NCI-H82 treated with DMSO at 0.1 percent for 48 hours (cell line): ENCODE data around the gene UVSSA.
"Not testable (repeated sequence)": the region's sequence is repeated elsewhere in the genome, so short reads cannot be mapped to it uniquely, and the experiment has no call there.

Source experiments
- DNase-seq: peaks from one replicate; lab custom pipeline; 2025; ENCODE audit not compliant: unreplicated experiment; lab: John Stamatoyannopoulos, UW

Gene UVSSA

DNA sequence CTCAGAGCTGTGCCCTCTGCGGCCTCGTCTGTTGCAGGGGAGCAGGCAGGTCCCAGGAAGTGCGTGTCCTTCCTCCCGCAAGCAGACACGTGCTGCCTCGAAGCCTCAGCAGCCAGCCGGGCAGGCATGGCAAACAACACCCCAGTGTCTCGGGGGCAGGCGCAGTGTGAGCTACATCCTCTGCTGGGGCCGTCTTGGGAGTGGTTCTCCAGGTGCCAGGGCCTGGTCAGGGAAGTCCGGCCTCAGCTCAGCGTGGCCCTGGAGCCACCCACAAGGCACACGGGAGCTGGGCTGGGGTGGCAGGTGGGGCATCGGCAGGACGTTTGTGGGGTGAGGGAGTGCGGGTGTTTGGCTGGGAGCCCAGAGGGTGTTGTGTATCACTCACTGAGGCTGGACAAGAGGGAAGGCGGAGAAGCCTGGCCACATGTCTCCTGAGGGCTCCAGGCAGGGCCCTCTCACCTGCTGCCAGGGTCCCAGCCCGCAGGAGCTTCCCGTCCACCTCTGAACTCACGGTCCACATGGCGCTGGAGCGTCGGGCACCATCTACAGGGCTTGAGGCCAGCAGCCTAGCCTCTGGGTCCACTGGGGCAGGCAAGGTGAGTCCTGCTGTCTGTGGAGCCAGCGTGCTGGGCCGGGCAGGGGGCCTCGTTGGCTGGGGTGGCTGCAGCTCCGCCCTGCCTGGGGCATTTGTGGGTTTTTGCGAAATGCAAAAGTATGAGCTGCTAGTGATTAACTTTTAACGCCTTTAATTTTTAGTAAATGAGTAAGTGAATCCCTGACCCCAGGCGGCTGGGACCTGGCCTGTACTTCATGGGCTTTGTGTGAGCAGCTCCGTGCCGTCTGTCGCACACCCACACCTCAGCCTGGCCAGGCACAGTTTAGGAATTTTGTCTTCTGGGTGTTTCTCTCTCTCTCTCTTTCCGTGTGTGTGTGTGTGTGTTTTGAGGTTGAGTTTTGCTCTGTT lies 17.3 kb upstream of the UVSSA start:
- no peak for DNase-seq

DNA sequence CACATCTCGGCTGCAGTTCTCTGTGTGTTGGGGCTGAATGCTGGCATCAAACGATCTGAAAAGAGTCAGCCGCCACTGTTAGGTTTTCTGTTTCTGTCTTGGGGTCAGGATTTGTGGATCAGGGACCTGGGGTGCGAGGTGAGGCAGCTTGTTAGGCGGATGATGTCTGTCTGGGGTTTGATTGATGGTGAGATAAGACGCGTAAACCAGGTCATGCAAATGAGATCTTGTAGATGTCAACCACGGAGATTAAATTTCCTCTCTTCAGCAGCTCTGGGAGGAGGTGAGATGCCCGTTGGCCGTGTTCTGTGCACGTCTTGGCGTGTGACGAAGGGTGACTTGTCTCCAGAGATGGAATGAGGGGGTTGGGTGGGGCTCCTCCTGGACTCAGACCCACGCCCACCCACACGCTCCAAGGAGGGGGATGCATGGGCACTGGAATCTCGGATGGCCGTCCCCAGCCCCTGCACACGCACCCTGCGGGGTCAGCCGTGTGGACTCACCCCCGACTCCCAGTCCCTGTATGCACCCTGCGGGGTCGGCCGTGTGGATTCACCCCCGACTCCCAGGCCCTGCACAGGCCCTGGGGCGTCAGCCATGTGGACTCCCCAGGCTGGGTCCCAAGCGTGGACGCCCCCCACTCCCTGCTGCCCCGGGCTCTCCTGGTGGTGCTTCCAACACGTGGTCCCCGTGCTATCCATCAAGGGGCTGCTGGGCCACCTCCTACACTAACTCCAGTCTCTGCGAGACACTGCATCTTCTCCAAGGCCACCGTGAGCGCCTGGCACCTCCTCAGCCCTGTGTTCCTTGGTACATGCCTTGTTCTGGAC lies 16.0 kb upstream of the UVSSA start:
- no peak for DNase-seq

- no peak for DNase-seq
Observed at GRCh38 chr4:1331591-1332353, 15.2 kb upstream of the UVSSA start.

DNA sequence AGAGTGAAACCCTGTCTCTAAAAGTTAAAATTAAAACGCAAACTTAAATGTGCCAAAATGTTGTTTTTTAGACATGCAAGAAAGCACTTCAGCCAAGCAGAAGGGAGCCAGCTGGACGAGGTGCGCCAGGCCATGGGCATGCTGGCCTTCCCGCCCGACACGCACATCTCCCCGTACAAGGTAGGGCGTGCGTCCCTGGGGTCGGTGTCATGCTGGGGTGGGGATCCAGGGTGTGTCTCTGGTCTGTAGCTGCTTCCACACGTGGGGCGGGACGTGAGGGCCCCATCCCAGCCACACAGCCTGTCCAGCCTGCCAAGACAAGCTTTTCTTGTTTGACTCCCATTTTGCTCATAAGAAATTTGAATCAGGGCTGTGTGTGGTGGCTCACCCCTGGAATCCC lies 14.3 kb upstream of the UVSSA start:
- no peak for DNase-seq

DNA sequence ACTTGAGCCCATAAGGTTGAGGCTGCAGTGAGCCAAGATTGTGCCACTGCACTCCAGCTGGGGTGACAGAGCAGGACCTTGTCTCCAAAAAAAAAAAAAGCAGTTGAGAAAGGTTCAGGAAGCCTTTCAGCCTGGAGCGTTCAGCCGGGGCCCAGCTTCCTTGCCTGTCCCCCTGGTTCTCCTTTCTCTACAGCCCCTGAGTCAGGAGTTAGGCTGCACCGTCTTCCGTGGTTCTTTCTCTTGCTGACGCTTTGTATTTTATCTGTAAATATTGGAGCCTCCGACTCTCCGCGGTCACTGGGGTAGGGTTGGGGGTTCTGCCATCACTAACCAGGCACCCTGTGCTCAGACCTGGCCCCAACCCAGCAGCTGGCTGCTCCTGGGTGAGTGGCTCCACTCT lies 13.8 kb upstream of the UVSSA start:
- no peak for DNase-seq

DNA sequence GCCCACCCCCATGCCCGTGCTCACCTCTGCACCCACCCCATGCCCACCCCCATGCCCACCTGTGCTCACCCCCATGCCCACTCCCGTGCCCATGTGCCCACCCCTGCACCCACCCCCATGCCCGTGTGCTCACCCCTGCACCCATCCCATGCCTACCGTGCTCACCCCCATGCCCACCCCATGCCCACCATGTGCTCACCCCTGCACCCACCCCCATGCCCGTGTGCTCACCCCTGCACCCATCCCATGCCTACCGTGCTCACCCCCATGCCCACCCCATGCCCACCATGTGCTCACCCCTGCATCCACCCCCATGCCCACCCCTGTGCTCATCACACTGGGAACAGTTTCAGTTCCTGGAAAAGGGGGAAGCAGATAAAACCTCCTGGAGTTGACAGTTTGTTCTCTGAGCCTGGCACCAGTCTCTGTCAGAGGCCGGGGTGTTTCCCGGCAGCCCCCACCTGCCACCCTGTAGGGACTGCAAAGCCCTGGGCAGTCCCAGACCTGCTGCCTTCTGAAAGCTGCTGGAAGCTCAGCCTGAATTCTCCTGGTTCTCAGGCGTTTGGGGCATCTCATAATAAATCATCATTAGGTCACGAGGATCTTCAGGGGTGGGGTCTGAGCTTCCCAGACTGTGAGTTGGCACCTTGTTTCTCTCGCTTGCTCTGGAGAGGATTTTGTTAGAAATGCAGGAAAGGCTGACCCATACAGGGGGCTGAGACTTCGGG lies 13.0 kb upstream of the UVSSA start:
- DNase-seq: not testable (repeated sequence)

DNA sequence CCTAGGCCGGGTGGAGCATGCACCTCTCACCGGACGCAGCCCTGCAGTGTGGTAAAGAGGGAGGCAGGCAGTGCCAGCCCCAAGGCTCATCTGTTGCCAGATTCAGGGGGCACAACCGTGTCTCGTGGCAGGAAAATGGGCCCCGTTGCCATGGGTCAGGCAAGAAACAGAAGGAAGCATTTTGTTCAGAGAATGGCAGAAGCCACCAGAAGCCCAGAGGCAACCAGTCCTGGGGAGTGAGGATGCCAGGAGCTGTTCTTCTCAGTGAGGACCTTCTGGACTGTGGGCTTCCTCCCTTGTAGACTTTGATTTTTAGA lies 12.5 kb upstream of the UVSSA start:
- DNase-seq: no peak

- not testable (repeated sequence) for DNase-seq
Observed at GRCh38 chr4:1335193-1335883, 11.7 kb upstream of the UVSSA start.

DNA sequence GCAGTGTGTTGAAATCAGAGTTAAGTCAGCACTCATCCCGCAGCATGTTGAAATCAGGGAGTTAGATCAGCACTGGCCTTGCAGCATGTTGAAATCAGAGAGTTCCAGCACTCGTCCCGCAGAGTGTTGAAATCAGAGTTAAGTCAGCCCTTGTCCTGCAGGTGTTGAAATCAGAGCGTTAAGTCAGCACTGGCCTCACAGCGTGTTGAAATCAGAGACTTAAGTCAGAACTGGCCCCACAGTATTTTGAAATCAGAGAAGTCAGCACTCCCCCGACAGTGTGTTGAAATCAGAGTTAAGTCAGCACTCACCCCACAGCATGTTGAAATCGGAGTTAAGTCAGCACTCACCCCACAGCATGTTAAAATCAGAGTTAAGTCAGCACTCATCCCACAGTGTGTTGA lies 10.9 kb upstream of the UVSSA start:
- no peak for DNase-seq

- DNase-seq: no peak
Observed at GRCh38 chr4:1337376-1337831, 9.6 kb upstream of the UVSSA start.

DNA sequence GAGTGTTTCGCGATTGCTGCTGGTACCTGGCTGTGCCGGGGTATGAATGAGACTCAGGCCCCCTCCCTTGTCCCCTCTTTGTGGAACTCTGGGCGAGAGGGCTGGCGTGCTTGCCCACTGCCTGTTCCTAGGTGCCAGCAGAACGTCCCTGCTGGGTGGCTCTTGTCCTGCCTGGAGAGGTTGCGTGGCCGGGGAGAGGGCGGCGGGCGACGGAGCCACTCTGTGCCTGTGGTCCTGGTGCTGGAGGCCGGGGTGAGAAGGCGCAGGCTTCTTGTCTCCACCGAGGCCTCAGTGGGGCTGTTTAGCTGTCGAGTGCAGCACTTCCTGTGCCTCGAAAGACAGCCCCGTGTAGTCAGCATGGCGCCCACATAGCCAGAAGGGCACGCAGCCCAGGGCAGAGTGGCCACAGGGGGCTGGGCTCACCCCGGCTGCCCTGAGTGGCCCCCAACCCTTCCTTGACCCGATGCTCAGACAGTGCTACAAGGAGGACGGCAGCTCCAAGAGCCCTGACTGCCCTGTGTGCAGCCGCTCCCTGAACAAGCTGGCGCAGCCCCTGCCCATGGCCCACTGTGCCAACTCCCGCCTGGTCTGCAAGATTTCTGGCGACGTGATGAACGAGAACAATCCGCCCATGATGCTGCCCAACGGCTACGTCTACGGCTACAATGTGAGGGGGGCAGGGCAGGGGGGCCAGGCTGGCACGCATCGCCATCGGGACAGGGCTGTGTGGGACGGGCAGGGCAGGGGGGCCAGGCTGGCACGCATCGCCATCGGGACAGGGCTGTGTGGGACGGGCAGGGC lies 8.9 kb upstream of the UVSSA start:
- no peak for DNase-seq

GRCh38 chr4:1338752-1339414 lies 8.1 kb upstream of the UVSSA start:
- DNase-seq: no peak

GRCh38 chr4:1339489-1339888 lies 7.5 kb upstream of the UVSSA start:
- DNase-seq: no peak

GRCh38 chr4:1340181-1340747 lies 6.7 kb upstream of the UVSSA start:
- DNase-seq: no peak

DNA sequence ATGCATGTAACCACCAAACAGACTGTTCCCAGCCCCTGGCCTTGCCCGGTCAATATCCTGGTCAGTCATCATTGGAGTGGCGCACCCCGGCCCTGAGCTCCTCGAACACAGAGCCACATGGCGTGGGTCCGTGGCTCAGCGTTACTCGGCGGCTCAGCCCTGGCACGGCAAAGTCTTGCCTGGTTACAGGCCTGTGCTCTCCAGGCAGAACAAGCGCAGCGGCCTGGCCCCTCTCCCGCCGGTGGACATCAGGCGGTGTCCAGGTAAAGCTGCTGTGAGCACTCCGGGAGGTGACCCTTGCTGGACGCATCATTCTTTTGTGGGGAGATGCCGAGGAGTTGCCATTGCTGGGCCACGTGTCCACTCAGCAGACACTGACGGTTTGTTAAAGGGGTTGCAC lies 6.1 kb upstream of the UVSSA start:
- no peak for DNase-seq

DNA sequence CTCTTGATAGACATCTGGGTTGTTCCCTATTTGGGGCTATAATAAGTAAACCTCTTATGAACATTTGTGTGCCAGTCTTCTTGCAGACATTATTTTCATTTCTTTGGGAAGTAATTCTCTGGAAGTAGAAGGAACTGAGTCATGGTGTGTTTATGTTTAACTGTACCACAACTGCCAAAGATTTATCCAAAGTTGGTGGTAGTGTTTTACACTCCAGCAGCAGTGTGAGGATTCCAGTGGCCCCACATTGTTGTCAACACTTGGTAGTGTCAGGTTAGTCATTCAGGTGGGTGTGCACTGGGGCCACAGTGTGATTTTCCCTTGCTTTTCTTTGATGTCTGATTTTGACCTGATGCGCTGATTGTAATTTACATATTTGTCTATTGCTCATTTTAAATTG lies 5.0 kb upstream of the UVSSA start:
- DNase-seq: no peak

DNA sequence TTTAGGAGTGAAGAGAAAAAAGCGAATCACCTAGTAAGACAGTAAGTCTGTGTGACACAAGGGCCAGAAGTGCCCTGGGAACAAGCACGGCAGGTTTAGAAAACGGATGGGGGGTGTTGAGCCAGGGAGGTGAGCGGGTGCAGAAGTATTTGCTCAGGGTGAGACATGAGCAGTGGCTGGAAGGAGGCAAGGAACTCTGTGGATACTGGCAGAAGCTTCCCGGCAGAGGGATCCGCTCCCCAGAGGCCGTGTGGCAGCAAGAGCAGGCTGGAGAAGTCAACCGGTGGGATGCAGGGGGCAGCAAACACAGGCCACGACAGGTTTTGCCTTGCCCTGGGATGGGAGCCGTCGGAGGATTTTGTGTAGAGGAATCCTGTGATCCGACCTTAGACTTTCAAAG lies 2.3 kb upstream of the UVSSA start:
- no peak for DNase-seq
